ENCODE results near the gene INTS6L. TPM values are rescaled to one million over a fixed set of nuclear protein-coding genes. Genes with fewer than 3 reads are reported as not detected.

INTS6L gene, protein sequence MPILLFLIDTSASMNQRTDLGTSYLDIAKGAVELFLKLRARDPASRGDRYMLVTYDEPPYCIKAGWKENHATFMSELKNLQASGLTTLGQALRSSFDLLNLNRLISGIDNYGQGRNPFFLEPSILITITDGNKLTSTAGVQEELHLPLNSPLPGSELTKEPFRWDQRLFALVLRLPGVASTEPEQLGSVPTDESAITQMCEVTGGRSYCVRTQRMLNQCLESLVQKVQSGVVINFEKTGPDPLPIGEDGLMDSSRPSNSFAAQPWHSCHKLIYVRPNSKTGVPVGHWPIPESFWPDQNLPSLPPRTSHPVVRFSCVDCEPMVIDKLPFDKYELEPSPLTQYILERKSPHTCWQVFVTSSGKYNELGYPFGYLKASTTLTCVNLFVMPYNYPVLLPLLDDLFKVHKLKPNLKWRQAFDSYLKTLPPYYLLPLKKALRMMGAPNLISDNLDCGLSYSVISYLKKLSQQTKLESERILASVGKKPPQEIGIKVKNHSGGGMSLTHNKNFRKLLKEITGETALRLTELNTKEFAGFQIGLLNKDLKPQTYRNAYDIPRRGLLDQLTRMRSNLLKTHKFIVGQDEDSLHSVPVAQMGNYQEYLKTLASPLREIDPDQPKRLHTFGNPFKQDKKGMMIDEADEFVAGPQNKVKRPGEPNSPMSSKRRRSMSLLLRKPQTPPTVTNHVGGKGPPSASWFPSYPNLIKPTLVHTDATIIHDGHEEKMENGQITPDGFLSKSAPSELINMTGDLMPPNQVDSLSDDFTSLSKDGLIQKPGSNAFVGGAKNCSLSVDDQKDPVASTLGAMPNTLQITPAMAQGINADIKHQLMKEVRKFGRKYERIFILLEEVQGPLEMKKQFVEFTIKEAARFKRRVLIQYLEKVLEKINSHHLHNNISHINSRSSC
- 7.2 and 12.9 TPM in 2 replicates for total RNA-seq (ENCODE audit: low replicate concordance)
- long read RNA-seq, partial matches to known transcripts = 5 of 13 reads
- long read RNA-seq, other reads (novel, unspliced or antisense) = 6 of 13 reads

GRCh38 chrX:135520553-135521404, at the start of gene INTS6L:
TSS of gene INTS6L (plus strand) at chrX:135520660. CDS start at chrX:135520993, 333 bp downstream.
- no peak for TF ChIP-seq CTCF (conservative IDR thresholded peaks at IDR 0.05)
- H3K27ac Mint-ChIP-seq = peak within 1 kb of the TSS; percentile 96
- peak; percentile 83 for DNase-seq (ENCODE audit: extremely low spot score, unreplicated experiment)
- H3K4me1 Mint-ChIP-seq (ENCODE audit: unreplicated experiment) = peaks cover 12% of the 10 kb centered on the region
- H3K9me3 Mint-ChIP-seq = no peaks in the 10 kb centered on the region
- H3K27me3 Mint-ChIP-seq = no peaks in the 10 kb centered on the region
- peak within 1 kb of the TSS; percentile 93 for H3K4me3 Mint-ChIP-seq
- H3K36me3 Mint-ChIP-seq = no peaks in the 10 kb centered on the region

GRCh38 chrX:135476378-135476777, 44.1 kb upstream of the INTS6L start:
- Mint-ChIP-seq H3K4me3 (no peak overlapping the region), H3K36me3 (no peaks in the 10 kb centered on the region), H3K27ac (no peak overlapping the region), H3K27me3 (peaks cover under 1% of the 10 kb centered on the region), H3K9me3 (no peaks in the 10 kb centered on the region), H3K4me1 (ENCODE audit: unreplicated experiment) (no peaks in the 10 kb centered on the region)
- TF ChIP-seq CTCF (conservative IDR thresholded peaks at IDR 0.05) = no peak
- no peak for DNase-seq (ENCODE audit: extremely low spot score, unreplicated experiment)

DNA sequence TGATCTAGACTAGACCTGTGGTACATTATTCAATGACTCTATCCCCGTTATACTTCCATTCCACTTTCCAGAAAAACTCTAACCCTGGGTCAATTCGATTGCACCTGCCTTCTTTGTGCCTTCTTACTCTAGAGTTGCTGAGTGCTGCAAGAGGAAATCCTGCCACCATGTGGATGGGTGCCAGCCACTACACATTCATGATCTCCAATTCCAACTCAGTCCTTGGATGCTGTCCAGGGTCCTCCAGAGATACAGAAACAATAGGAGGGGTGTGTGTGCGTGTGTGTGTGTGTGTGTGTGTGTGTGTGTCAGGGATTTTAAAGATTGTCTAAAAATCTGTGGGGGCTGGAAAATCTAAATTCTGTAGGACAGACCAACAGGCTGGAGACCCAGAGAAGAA, 42.9 kb upstream of the INTS6L start:
- Mint-ChIP-seq H3K27ac (no peak overlapping the region), H3K27me3 (no peaks in the 10 kb centered on the region), H3K36me3 (no peaks in the 10 kb centered on the region), H3K4me3 (no peak overlapping the region), H3K9me3 (no peaks in the 10 kb centered on the region), H3K4me1 (ENCODE audit: unreplicated experiment) (no peaks in the 10 kb centered on the region)
- peak; percentile 64 for TF ChIP-seq CTCF (conservative IDR thresholded peaks at IDR 0.05)
- no peak for DNase-seq (ENCODE audit: extremely low spot score, unreplicated experiment)

- DNase-seq (ENCODE audit: extremely low spot score, unreplicated experiment) = no peak
- Mint-ChIP-seq H3K9me3 (no peaks in the 10 kb centered on the region), H3K27ac (no peak overlapping the region), H3K27me3 (no peaks in the 10 kb centered on the region), H3K4me3 (no peak overlapping the region), H3K36me3 (no peaks in the 10 kb centered on the region), H3K4me1 (ENCODE audit: unreplicated experiment) (no peaks in the 10 kb centered on the region)
- no peak for TF ChIP-seq CTCF (conservative IDR thresholded peaks at IDR 0.05)
Measured at GRCh38 chrX:135480076-135480475, 40.4 kb upstream of the INTS6L start.

GRCh38 chrX:135481696-135482179, 38.7 kb upstream of the INTS6L start:
- H3K4me1 Mint-ChIP-seq (ENCODE audit: unreplicated experiment) = no peaks in the 10 kb centered on the region
- no peaks in the 10 kb centered on the region for H3K27me3 Mint-ChIP-seq
- no peak overlapping the region for H3K27ac Mint-ChIP-seq
- no peak for DNase-seq (ENCODE audit: extremely low spot score, unreplicated experiment)
- no peaks in the 10 kb centered on the region for H3K9me3 Mint-ChIP-seq
- no peak overlapping the region for H3K4me3 Mint-ChIP-seq
- H3K36me3 Mint-ChIP-seq = no peaks in the 10 kb centered on the region
- TF ChIP-seq CTCF (conservative IDR thresholded peaks at IDR 0.05) = no peak

Data from type B pancreatic cell (in vitro differentiated cells).